GM12892 (cell line): ENCODE results near the gene ARID2.

Experiments
- POLR2A ChIP-seq: IDR thresholded peaks from 2 replicates; pipeline ENCODE4 v1.6.1; 2011; ENCODE audit warnings: low read depth, low read length, control low read depth
- POLR2AphosphoS5 ChIP-seq: IDR thresholded peaks from 2 replicates; pipeline ENCODE4 v1.6.1; 2011; ENCODE audit warnings: low read depth, low read length, control low read depth
- TAF1 ChIP-seq: IDR thresholded peaks from 2 replicates; pipeline ENCODE4 v1.6.1; 2011; ENCODE audit warnings: low read depth, mild to moderate bottlenecking, control low read depth, low read length, borderline replicate concordance

DNA sequence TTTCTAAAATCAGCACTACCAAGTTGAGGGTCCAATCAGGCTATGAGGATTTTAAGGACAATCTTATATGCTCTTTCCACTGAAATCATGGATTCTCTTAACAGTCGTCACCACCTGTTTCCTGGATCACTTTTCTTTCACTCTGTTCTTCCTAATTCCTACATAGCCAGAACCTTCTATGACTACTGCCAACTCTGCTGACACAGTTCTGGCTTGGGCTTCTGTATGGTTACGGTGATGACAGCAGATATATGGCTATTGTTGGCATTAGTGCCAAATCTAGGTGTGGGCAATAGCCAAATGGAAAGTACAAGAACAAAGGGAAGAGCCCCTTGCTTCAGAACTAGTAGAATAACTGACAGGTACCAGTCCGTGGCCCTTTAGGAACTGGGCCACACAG, 124.0 kb downstream of the ARID2 start:
- TF ChIP-seq POLR2A (no peak), POLR2AphosphoS5 (no peak), TAF1 (no peak)
